ENCODE data around the gene SLC25A6. TPM values are rescaled to one million over a fixed set of nuclear protein-coding genes. Genes with fewer than 3 reads are reported as not detected.

The SLC25A6 gene
- 100 to 1,000 TPM; 220 to 291 (median 250) TPM for total RNA-seq

DNA sequence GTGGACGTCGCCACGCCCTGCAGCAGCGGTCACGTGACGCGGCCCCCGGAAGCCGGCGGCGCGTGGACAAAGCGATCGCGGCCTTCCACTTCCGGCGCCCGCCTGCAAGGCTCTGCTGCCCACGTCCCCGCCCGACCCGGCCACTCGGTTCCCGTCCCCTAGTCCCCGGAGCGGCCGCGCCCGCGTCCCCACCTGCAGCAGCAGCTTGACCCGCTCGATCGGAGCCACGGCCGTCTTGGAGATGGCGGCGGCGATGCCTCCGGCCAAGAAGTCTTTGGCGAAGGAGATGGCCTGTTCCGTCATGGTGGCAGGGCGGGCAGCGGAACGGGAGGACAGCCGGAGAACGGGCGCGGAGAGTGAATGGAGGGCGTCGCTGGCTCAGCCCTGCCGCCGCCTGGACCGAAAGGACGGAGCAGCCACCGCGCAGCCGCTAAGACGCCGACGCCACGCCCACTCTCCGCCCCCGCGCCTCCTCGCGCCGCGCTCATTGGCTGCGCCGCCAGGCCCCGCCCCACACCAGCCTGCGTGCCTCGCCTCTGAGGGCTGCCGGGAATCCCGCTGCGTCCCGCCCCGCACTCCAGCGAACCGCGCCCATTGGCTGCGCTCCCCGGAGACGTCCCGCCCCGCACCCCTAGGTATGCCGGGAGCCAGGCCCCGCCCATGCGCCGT lies at the start of gene SLC25A6:
TSS of gene SLC25A6 (minus strand) at position 407 of the 669 bp plus-strand sequence. CDS start at position 303, 104 bp downstream.
- Histone ChIP-seq H3K27me3 (no peaks in the 10 kb centered on the region), H3K36me3 (peaks cover 0 to 46% (median 26%) of the 10 kb centered on the region in 3 donors), H3K4me3 (peak within 1 kb of the TSS; percentile 85 to 100 (median 92)), H3K9me3 (no peaks in the 10 kb centered on the region), H3K27ac (peak within 1 kb of the TSS; percentile 96 to 98 (median 97)), H3K4me1 (peaks cover 0 to 62% (median 23%) of the 10 kb centered on the region in 4 donors)
- WGBS, 2 donors: 0 to 1% methylated on average over 9 to 53 of the region's 90 CpGs
- peak; percentile 96 to 97 for DNase-seq (ENCODE audit: low spot score in 2 of 2)
- TF ChIP-seq CTCF (IDR thresholded peaks at IDR 0.05): peak in 2 of 5 experiments; percentile 8 to 61
- peak; percentile 40 to 82 for TF ChIP-seq EP300 (IDR thresholded peaks at IDR 0.05)
- TF ChIP-seq POLR2A (IDR thresholded peaks at IDR 0.05): peak; percentile 86 to 87

DNA sequence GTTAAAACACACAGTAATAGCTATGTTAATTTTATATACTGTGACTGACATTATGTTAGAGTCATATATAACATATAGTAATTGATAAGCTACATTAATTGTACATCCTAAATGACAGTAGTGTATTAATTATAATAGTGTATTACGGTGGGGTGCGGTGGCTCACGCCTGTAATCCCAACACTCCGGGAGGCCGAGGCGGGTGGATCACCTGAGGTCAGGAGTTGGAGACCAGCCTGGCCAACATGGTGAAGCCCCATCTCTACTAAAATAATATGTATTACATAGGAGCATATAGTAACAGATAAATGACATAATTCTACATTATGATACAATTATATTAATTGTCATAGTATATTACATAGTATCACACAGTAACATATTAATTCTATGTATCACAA lies 48.6 kb upstream of the SLC25A6 start:
- TF ChIP-seq EP300 (IDR thresholded peaks at IDR 0.05) (no peak), CTCF (IDR thresholded peaks at IDR 0.05) (no peak), POLR2A (IDR thresholded peaks at IDR 0.05) (no peak)
- H3K4me1 ChIP-seq: no peaks in the 10 kb centered on the region
- H3K9me3 ChIP-seq: peaks cover 0 to 4% (median 0%) of the 10 kb centered on the region in 4 donors
- no peak overlapping the region for H3K4me3 ChIP-seq
- no peaks in the 10 kb centered on the region for H3K27me3 ChIP-seq
- H3K27ac ChIP-seq: no peak overlapping the region
- H3K36me3 ChIP-seq: peaks cover 0 to 83% (median 0%) of the 10 kb centered on the region in 3 donors
- WGBS, 2 donors: 97% methylated on average over 6 of the region's 6 CpGs
- DNase-seq (ENCODE audit: low spot score in 2 of 2): no peak

DNA sequence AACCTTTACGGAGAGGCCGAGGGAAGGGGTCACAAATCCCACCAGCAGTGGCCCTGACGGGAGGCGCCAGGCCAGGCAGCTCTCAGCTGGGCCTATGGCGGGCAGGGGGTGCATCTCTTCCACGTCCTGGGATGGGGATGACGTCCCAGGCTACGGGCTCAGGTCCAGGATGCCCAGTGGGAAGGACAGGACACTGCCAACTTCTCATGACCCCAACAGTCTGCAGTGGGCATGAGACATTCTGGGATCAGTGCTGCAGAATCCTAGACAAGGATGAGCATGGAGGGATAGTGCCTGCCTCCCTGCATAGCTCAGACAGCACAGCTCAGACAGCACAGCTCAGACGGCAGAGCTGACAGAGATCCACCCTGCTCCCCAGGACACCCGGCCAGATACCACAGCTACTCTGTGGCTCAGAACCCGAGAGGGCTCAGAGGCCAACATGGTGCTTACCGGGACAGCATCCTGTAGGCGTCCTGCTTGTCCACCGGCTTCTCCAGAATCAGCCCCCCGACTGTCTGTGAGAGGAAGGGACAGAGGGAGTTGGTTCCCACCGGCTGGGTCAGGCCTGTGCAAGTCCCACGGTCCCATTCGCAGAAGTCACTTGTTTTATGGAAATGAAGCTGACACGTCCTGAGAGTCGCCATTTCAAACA lies 43.5 kb upstream of the SLC25A6 start:
- Histone ChIP-seq H3K4me3 (no peak overlapping the region), H3K27ac (no peak overlapping the region), H3K27me3 (no peaks in the 10 kb centered on the region), H3K36me3 (peaks cover 0 to 89% (median 0%) of the 10 kb centered on the region in 3 donors), H3K9me3 (no peaks in the 10 kb centered on the region), H3K4me1 (no peaks in the 10 kb centered on the region)
- WGBS, 2 donors: 91 to 95% methylated on average over 16 to 20 of the region's 20 CpGs
- TF ChIP-seq POLR2A (IDR thresholded peaks at IDR 0.05): no peak
- TF ChIP-seq EP300 (IDR thresholded peaks at IDR 0.05): no peak
- TF ChIP-seq CTCF (IDR thresholded peaks at IDR 0.05): no peak
- no peak for DNase-seq (ENCODE audit: low spot score in 2 of 2)

DNA sequence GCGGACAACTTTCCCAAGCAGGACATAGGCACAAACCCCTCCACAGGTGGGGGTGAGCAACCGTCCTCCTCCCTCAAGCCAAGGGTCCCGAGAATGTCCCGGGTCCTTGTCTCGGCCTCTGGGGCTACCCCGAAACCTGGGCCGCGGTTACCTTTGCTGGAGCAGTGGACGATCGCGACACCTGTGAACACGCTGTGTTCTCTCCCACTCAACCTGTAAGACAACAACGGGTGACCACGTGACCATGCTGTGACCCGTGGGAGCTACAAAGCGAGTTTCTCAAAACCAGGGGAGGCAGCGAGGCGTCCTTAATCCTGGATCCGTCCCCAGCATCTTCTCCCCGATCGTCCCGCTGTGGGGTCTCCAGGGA lies 42.9 kb upstream of the SLC25A6 start:
- no peak for TF ChIP-seq CTCF (IDR thresholded peaks at IDR 0.05)
- no peak for TF ChIP-seq POLR2A (IDR thresholded peaks at IDR 0.05)
- TF ChIP-seq EP300 (IDR thresholded peaks at IDR 0.05): no peak
- no peaks in the 10 kb centered on the region for H3K27me3 ChIP-seq
- H3K9me3 ChIP-seq: no peaks in the 10 kb centered on the region
- H3K4me1 ChIP-seq: no peaks in the 10 kb centered on the region
- peaks cover 0 to 89% (median 0%) of the 10 kb centered on the region in 3 donors for H3K36me3 ChIP-seq
- no peak for DNase-seq (ENCODE audit: low spot score in 2 of 2)
- H3K27ac ChIP-seq: no peak overlapping the region
- WGBS, 2 donors: 92 to 93% methylated on average over 22 of the region's 22 CpGs
- no peak overlapping the region for H3K4me3 ChIP-seq

All from tibial nerve (tissue), 4 donors.